Esophagus squamous epithelium (tissue), 4 donors: ENCODE data around the gene PRSS56.

ENCODE experiments used
- CTCF ChIP-seq, 6 experiments: fragments of 450-650 bp in 4 of 6; fragments of 200-600 bp in 2 of 6; sonication (generic) in 2 of 6; IDR thresholded peaks; one replicate each; pipeline ENCODE4 v1.5.1; 2016 to 2019; ENCODE audit warnings: antibody characterized with exemption in 6 of 6, mild to moderate bottlenecking in 4 of 6, moderate library complexity in 4 of 6
- POLR2A ChIP-seq, 4 donors: fragments of 450-650 bp; IDR thresholded peaks; one replicate each; pipeline ENCODE4 v1.6.1; 2017; ENCODE audit warnings: antibody characterized with exemption in 4 of 4, mild to moderate bottlenecking in 4 of 4, moderate library complexity in 3 of 4

GRCh38 chr2:232492236-232492848, 27.8 kb upstream of the PRSS56 start:
- TF ChIP-seq POLR2A (IDR thresholded peaks at IDR 0.05) = no peak
- no peak for TF ChIP-seq CTCF (IDR thresholded peaks at IDR 0.05)
